ENCODE measurements around the gene BCAP29. TPM values are rescaled to one million over a fixed set of nuclear protein-coding genes. Genes with fewer than 3 reads are reported as not detected.
A peak's percentile ranks its signal among the peaks of the same experiment; 100 is the strongest.

Gene BCAP29
- total and polyA plus RNA-seq, 9 of the 15 experiments (the other 6 are each of a cell fraction or from before 2014, with no cell fraction given), result 63.4 to 137 (median 79.7) TPM

DNA sequence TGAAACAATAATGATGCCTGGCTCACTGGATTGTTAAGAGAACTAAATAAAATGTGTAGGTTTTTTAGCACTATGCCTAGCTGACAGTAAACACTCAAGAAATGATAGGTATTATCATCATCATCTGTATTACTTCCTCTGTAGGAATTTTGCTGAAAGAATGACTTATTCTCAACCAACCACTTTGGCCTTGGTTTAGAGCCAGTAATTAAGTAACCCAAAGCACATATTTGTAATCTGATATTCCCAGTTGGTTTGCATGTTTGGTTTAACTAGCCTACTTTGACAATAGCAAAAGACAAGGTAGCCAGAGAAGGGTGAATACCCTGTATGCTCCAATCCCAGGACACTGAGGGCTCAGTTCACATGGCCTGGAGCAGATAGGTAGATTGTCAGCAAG, 34.4 kb downstream of the BCAP29 start:
- Histone ChIP-seq H3K27ac (ENCODE audit: extremely low read depth, low read depth, low read length) (no peak overlapping the region), H3K4me3 (no peak overlapping the region), H3K36me3 (ENCODE audit: control insufficient read depth, insufficient read depth, low read length) (peaks cover 68% of the 10 kb centered on the region), H3K9me1 (ENCODE audit: control insufficient read depth, insufficient read depth, low read length) (no peaks in the 10 kb centered on the region), H3K4me2 (ENCODE audit: insufficient read depth, low read length) (no peak overlapping the region), H3K4me1 (replicated peaks in 1 of 2; ENCODE audit: control insufficient read depth in 2 of 2, insufficient read depth in 2 of 2, low read length in 2 of 2) (no peaks in the 10 kb centered on the region), H3K9ac (ENCODE audit: insufficient read depth in 1 of 2, low read depth in 2 of 2, low read length in 2 of 2) (no peak overlapping the region), H3K27me3 (ENCODE audit: control insufficient read depth in 2 of 2, insufficient read depth in 2 of 2, low read length in 2 of 2) (no peaks in the 10 kb centered on the region), H4K20me1 (replicated peaks; ENCODE audit: control insufficient read depth, insufficient read depth, low read length) (no peaks in the 10 kb centered on the region), H3K79me2 (ENCODE audit: control insufficient read depth, insufficient read depth, low read length) (no peaks in the 10 kb centered on the region), H3K9me3 (replicated peaks; ENCODE audit: control insufficient read depth, insufficient read depth, low read depth, low read length) (no peaks in the 10 kb centered on the region), H2AFZ (ENCODE audit: low read depth, low read length) (no peak overlapping the region)
- POLR2A ChIA-PET, result interaction anchor here (0.8 kb wide), 1 partner anchor 15 kb away, joined by 3 read pairs; no protein-coding TSS in a partner anchor
- ATAC-seq, result no peak
- intact Hi-C loops (cut with micrococcal nuclease) (no loop called here), in situ Hi-C loops (cut with MboI) (no loop called here)
- TF ChIP-seq SMAD1 (IDR thresholded peaks at IDR 0.05; ENCODE audit: low read depth, low read length, partially characterized antibody) (no peak), HMGXB4 (CRISPR knock-in tag; IDR thresholded peaks at IDR 0.05) (no peak)
- TF ChIP-seq, protein P1, sequence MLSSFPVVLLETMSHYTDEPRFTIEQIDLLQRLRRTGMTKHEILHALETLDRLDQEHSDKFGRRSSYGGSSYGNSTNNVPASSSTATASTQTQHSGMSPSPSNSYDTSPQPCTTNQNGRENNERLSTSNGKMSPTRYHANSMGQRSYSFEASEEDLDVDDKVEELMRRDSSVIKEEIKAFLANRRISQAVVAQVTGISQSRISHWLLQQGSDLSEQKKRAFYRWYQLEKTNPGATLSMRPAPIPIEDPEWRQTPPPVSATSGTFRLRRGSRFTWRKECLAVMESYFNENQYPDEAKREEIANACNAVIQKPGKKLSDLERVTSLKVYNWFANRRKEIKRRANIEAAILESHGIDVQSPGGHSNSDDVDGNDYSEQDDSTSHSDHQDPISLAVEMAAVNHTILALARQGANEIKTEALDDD (IDR thresholded peaks at IDR 0.05), result peak; percentile 48; the same call in 1 of the 2 replicates
- CTCF ChIA-PET (ENCODE audit: low intra/inter-chr PET ratio), result no interaction called here
- BruUV-seq (replicated peaks), result no TSS peak
- FAIRE-seq, result no peak
- no peak for DNase-seq (ENCODE audit: extremely low read depth in 1 of 4, low spot score in 3 of 4)
